ENCODE data around the gene KIF26A.

Gene KIF26A

DNA sequence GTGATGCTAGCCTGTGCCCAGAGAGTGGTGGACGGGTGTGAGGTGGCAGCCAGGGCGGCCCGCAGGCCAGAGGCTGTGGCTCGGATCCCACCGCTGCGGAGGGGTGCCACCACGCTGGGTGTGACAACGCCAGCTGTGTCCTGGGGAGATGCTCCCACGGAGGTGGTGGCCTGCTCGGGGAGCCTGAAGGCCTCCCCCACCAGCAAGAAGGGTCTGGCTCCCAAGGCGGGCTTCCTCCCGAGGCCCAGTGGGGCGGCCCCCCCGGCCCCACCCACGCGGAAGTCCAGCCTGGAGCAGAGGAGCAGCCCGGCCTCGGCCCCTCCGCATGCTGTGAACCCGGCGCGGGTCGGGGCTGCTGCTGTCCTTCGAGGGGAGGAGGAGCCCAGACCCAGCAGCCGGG, 38.2 kb downstream of the KIF26A start:
- no peak for DNase-seq (ENCODE audit: extremely low read depth, insufficient read length)
- Histone ChIP-seq H3K36me3 (ENCODE audit: control insufficient read depth, insufficient read depth, low read length) (no peaks in the 10 kb centered on the region), H3K4me3 (replicated peaks; ENCODE audit: low read depth, low read length) (no peak overlapping the region), H3K27me3 (replicated peaks; ENCODE audit: control insufficient read depth, insufficient read depth, low read length) (no peaks in the 10 kb centered on the region)
- TF ChIP-seq, protein P1, sequence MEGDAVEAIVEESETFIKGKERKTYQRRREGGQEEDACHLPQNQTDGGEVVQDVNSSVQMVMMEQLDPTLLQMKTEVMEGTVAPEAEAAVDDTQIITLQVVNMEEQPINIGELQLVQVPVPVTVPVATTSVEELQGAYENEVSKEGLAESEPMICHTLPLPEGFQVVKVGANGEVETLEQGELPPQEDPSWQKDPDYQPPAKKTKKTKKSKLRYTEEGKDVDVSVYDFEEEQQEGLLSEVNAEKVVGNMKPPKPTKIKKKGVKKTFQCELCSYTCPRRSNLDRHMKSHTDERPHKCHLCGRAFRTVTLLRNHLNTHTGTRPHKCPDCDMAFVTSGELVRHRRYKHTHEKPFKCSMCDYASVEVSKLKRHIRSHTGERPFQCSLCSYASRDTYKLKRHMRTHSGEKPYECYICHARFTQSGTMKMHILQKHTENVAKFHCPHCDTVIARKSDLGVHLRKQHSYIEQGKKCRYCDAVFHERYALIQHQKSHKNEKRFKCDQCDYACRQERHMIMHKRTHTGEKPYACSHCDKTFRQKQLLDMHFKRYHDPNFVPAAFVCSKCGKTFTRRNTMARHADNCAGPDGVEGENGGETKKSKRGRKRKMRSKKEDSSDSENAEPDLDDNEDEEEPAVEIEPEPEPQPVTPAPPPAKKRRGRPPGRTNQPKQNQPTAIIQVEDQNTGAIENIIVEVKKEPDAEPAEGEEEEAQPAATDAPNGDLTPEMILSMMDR (IDR thresholded peaks at IDR 0.05; ENCODE audit: insufficient read depth, low read length, poor library complexity, severe bottlenecking) = no peak

DNA sequence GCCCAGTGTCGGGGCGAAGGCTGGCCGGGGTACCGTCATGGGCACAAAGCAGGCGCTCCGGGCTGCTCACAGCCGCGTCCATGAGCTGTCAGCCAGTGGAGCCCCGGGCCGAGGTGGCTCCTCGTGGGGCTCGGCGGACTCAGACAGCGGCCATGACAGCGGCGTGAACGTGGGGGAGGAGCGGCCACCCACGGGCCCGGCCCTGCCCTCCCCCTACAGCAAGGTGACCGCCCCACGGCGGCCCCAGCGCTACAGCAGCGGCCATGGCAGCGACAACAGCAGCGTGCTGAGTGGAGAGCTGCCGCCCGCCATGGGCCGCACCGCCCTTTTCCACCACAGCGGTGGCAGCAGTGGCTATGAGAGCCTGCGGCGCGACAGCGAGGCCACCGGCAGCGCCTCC, 39.0 kb downstream of the KIF26A start:
- TF ChIP-seq, protein P1 (IDR thresholded peaks at IDR 0.05; ENCODE audit: insufficient read depth, low read length, poor library complexity, severe bottlenecking) = no peak
- Histone ChIP-seq H3K27me3 (replicated peaks; ENCODE audit: control insufficient read depth, insufficient read depth, low read length) (no peaks in the 10 kb centered on the region), H3K4me3 (replicated peaks; ENCODE audit: low read depth, low read length) (no peak overlapping the region), H3K36me3 (ENCODE audit: control insufficient read depth, insufficient read depth, low read length) (no peaks in the 10 kb centered on the region)
- no peak for DNase-seq (ENCODE audit: extremely low read depth, insufficient read length)

GRCh38 chr14:104178279-104178678, 39.9 kb downstream of the KIF26A start:
- Histone ChIP-seq H3K27me3 (replicated peaks; ENCODE audit: control insufficient read depth, insufficient read depth, low read length) (no peaks in the 10 kb centered on the region), H3K4me3 (replicated peaks; ENCODE audit: low read depth, low read length) (no peak overlapping the region), H3K36me3 (ENCODE audit: control insufficient read depth, insufficient read depth, low read length) (no peaks in the 10 kb centered on the region)
- TF ChIP-seq, protein P1 (IDR thresholded peaks at IDR 0.05; ENCODE audit: insufficient read depth, low read length, poor library complexity, severe bottlenecking) = no peak
- DNase-seq (ENCODE audit: extremely low read depth, insufficient read length) = no peak

DNA sequence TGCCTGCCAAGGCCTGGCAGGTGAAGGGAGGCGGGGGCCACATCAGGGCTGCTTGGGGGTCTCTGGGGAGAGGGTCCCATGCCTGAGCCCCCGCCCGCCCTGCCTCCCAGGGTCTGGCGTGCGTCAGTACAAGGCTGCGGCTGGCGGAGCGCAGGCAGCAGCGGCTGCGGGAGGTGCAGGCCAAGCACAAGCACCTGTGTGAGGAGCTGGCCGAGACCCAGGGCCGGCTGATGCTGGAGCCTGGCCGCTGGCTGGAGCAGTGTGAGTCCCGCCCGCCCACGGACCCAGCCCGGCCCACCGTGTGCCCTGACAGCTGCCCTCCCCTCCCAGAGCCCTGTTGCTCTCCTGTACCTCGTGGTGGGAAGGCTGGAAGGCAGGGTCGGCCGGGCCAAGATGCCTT, 40.7 kb downstream of the KIF26A start:
- DNase-seq (ENCODE audit: extremely low read depth, insufficient read length) = no peak
- Histone ChIP-seq H3K36me3 (ENCODE audit: control insufficient read depth, insufficient read depth, low read length) (no peaks in the 10 kb centered on the region), H3K27me3 (replicated peaks; ENCODE audit: control insufficient read depth, insufficient read depth, low read length) (no peaks in the 10 kb centered on the region), H3K4me3 (replicated peaks; ENCODE audit: low read depth, low read length) (no peak overlapping the region)
- TF ChIP-seq, protein P1 (IDR thresholded peaks at IDR 0.05; ENCODE audit: insufficient read depth, low read length, poor library complexity, severe bottlenecking) = no peak

GRCh38 chr14:104179564-104180129, 41.3 kb downstream of the KIF26A start:
- TF ChIP-seq, protein P1 (IDR thresholded peaks at IDR 0.05; ENCODE audit: insufficient read depth, low read length, poor library complexity, severe bottlenecking) = no peak
- Histone ChIP-seq H3K36me3 (ENCODE audit: control insufficient read depth, insufficient read depth, low read length) (no peaks in the 10 kb centered on the region), H3K4me3 (replicated peaks; ENCODE audit: low read depth, low read length) (no peak overlapping the region), H3K27me3 (replicated peaks; ENCODE audit: control insufficient read depth, insufficient read depth, low read length) (no peaks in the 10 kb centered on the region)
- no peak for DNase-seq (ENCODE audit: extremely low read depth, insufficient read length)
